BJ (cell line): Measurements from ENCODE around the gene HPCAL1. TPM values are rescaled to one million over a fixed set of nuclear protein-coding genes. Genes with fewer than 3 reads are reported as not detected.

ENCODE experiments used
- CTCF ChIA-PET: fragments of 350-600 bp; formaldehyde crosslinking; extraction: SDS; loops from one replicate; lab custom pipeline; 2021; ENCODE audit warnings: antibody characterized with exemption, inconsistent platforms; lab: Yijun Ruan, JAX
- POLR2A ChIA-PET: fragments of 300-600 bp; sonication (Branson Sonifier 250); formaldehyde crosslinking; extraction: SDS; loops from one replicate; lab custom pipeline; 2021; ENCODE audit warnings: antibody characterized with exemption; lab: Charles Lee
- DNase-seq: peaks from one replicate; pipeline ENCODE4 v3.0.0-alpha.2; 2011; ENCODE audit warnings: low read depth
- H3K27me3 ChIP-seq: 2 replicates; pipeline ENCODE4 v1.6.0; 2011; ENCODE audit warnings: low read length; ENCODE audit not compliant: control insufficient read depth, insufficient read depth
- H3K36me3 ChIP-seq: 2 replicates; pipeline ENCODE4 v1.5.1; 2011; ENCODE audit warnings: low read length; ENCODE audit not compliant: control insufficient read depth, insufficient read depth
- H3K4me3 ChIP-seq: 2 replicates; pipeline ENCODE4 v1.5.1; 2011; ENCODE audit warnings: low read depth, mild to moderate bottlenecking, control low read depth, low read length
- CTCF ChIP-seq: IDR thresholded peaks from 2 replicates; pipeline ENCODE4 v1.5.1; 2011; ENCODE audit warnings: low read depth, mild to moderate bottlenecking, control low read depth, inconsistent platforms, low read length, moderate library complexity; ENCODE audit not compliant: insufficient read depth
- polyA plus RNA-seq: library from polyadenylated mRNA; depleted of rRNA; stranded (reverse); fragments of >200 nt; gene quantifications from 2 replicates; pipeline ENCODE4 v1.2.3, GENCODE V29; 2011

HPCAL1 gene
- polyA plus RNA-seq, 1 experiment, result 17.6 TPM

- H3K36me3 ChIP-seq, result no peaks in the 10 kb centered on the region
- TF ChIP-seq CTCF, result no peak
- POLR2A ChIA-PET, result no interaction called here
- H3K4me3 ChIP-seq, result no peak overlapping the region
- H3K27me3 ChIP-seq, result no peaks in the 10 kb centered on the region
- DNase-seq, result no peak
- CTCF ChIA-PET, result interaction anchor here (1.3 kb wide), 1 partner anchor 135 kb away, joined by 4 read pairs; no protein-coding TSS in a partner anchor
Observed at GRCh38 chr2:10273215-10274175, 29.2 kb upstream of the HPCAL1 start.

DNA sequence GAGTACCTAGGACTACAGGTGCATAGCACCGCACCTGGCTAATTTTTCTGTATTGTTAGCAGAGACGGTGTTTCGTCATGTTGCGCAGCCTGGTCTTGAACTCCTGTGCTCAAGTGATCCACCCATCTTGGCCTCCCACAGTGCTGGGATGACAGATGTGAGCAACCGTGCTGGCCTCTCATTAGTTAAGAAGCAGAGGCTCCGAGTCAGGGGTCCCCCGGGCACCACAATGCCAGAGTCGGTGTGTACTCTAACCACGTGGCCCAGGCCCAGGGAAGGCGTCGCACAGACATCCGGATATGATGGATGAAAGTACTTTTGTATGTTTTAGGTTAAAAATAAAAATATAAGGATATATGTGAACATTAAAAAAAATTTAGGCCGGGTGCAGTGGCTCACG is 28.3 kb upstream of the HPCAL1 start:
- CTCF ChIA-PET, result interaction anchor here (0.6 kb wide), 1 partner anchor 115 kb away, joined by 3 read pairs; no protein-coding TSS in a partner anchor

GRCh38 chr2:10274983-10275802 is 27.5 kb upstream of the HPCAL1 start:
- H3K27me3 ChIP-seq, result no peaks in the 10 kb centered on the region
- TF ChIP-seq CTCF, result no peak
- no peaks in the 10 kb centered on the region for H3K36me3 ChIP-seq
- DNase-seq, result no peak
- CTCF ChIA-PET, result interaction anchor here (0.6 kb wide), 1 partner anchor 114 kb away, joined by 3 read pairs; no protein-coding TSS in a partner anchor
- POLR2A ChIA-PET, result no interaction called here
- H3K4me3 ChIP-seq, result no peak overlapping the region

More for the DNA sequence above, 28.3 kb upstream of the HPCAL1 start:
- Histone ChIP-seq H3K27me3 (no peaks in the 10 kb centered on the region), H3K4me3 (no peak overlapping the region), H3K36me3 (no peaks in the 10 kb centered on the region)
- TF ChIP-seq CTCF, result no peak
- POLR2A ChIA-PET, result no interaction called here
- DNase-seq, result no peak

DNA sequence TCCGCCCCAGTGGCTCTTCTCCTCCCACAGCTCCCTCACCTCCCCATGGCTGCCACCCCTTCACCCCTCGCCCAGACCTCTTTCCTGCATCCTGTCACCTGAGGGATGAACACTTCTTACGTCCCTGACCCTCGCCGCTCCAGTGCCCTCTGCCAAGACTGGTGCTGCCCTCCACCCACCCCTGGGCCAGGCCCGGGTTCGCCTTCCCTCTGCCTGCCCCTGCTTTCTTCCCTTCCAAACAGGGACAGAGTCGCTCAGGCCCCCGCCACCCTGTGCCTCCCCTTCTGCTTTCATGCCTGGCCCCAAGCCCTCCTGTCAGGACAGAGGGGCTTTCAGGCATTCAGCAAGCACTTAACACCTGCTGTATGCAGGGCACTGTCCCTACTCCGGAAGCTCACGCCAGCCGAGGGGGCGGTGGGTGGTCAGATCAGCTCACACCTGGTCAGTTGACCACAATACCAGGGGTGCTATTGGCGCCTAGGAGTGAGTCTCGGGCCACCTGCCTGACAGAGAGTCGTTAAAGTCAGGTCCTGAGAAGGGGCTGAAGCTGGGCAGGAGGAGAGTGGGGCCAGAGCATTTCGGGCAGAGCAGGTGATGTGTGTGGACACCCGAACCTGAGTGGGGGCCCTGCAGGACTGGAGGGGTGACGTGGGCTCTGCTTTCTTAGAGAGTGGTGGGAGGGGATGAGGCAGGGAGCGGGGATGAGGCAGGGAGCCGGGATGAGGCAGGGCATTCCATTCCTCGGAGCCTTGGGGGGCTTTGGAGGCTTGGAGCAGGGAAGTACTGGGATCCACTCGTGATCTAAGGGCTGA is 26.0 kb upstream of the HPCAL1 start:
- no peaks in the 10 kb centered on the region for H3K36me3 ChIP-seq
- no peak for TF ChIP-seq CTCF
- DNase-seq, result no peak
- ChIA-PET CTCF (interaction anchor here (1.0 to 1.6 kb wide), 2 partner anchors 11 to 15 kb away, joined by 3 read pairs; no protein-coding TSS in a partner anchor), POLR2A (no interaction called here)
- no peak overlapping the region for H3K4me3 ChIP-seq
- no peaks in the 10 kb centered on the region for H3K27me3 ChIP-seq
